Measurements from ENCODE around the gene TP53AIP1.

Gene TP53AIP1

GRCh38 chr11:128900468-128900867, 42.2 kb downstream of the TP53AIP1 start:
- Mint-ChIP-seq H3K4me3 (no peak overlapping the region), H3K9me3 (no peaks in the 10 kb centered on the region), H3K36me3 (ENCODE audit: low read depth) (no peaks in the 10 kb centered on the region), H3K27ac (no peak overlapping the region), H3K27me3 (peaks cover 19% of the 10 kb centered on the region), H3K4me1 (peaks cover 7% of the 10 kb centered on the region)
- DNase-seq (no peak), ATAC-seq (no peak)

GRCh38 chr11:128898580-128899344, 43.9 kb downstream of the TP53AIP1 start:
- no peak for ATAC-seq
- H3K9me3 Mint-ChIP-seq = no peaks in the 10 kb centered on the region
- peaks cover 13% of the 10 kb centered on the region for H3K27me3 Mint-ChIP-seq
- no peaks in the 10 kb centered on the region for H3K36me3 Mint-ChIP-seq (ENCODE audit: low read depth)
- no peak overlapping the region for H3K4me3 Mint-ChIP-seq
- H3K4me1 Mint-ChIP-seq = no peaks in the 10 kb centered on the region
- DNase-seq = no peak
- no peak overlapping the region for H3K27ac Mint-ChIP-seq

GRCh38 chr11:128897826-128898225, 44.8 kb downstream of the TP53AIP1 start:
- no peaks in the 10 kb centered on the region for H3K9me3 Mint-ChIP-seq

GRCh38 chr11:128896356-128896755, 46.3 kb downstream of the TP53AIP1 start:
- ATAC-seq (no peak), DNase-seq (no peak)
- peaks cover 2% of the 10 kb centered on the region for H3K4me1 Mint-ChIP-seq
- no peak overlapping the region for H3K4me3 Mint-ChIP-seq
- no peak overlapping the region for H3K27ac Mint-ChIP-seq
- no peaks in the 10 kb centered on the region for H3K9me3 Mint-ChIP-seq
- H3K36me3 Mint-ChIP-seq (ENCODE audit: low read depth) = no peaks in the 10 kb centered on the region
- H3K27me3 Mint-ChIP-seq = peaks cover 28% of the 10 kb centered on the region

More at GRCh38 chr11:128897826-128898225, 44.8 kb downstream of the TP53AIP1 start:
- DNase-seq = no peak
- ATAC-seq = no peak
- Mint-ChIP-seq H3K27ac (no peak overlapping the region), H3K36me3 (ENCODE audit: low read depth) (no peaks in the 10 kb centered on the region), H3K4me3 (no peak overlapping the region), H3K27me3 (peaks cover 18% of the 10 kb centered on the region), H3K4me1 (no peaks in the 10 kb centered on the region)

- Mint-ChIP-seq H3K4me1 (peaks cover 4% of the 10 kb centered on the region), H3K27ac (no peak overlapping the region), H3K4me3 (no peak overlapping the region), H3K9me3 (no peaks in the 10 kb centered on the region), H3K27me3 (peaks cover 31% of the 10 kb centered on the region), H3K36me3 (ENCODE audit: low read depth) (no peaks in the 10 kb centered on the region)
- DNase-seq (no peak), ATAC-seq (no peak)
These were observed 47.1 kb downstream of the TP53AIP1 start for GRCh38 chr11:128895526-128895925.

GRCh38 chr11:128894685-128895084, 48.0 kb downstream of the TP53AIP1 start:
- no peak overlapping the region for H3K4me3 Mint-ChIP-seq
- H3K27me3 Mint-ChIP-seq = peaks cover 38% of the 10 kb centered on the region
- H3K36me3 Mint-ChIP-seq (ENCODE audit: low read depth) = no peaks in the 10 kb centered on the region
- DNase-seq (no peak), ATAC-seq (no peak)
- H3K9me3 Mint-ChIP-seq = no peaks in the 10 kb centered on the region
- peaks cover 4% of the 10 kb centered on the region for H3K4me1 Mint-ChIP-seq
- H3K27ac Mint-ChIP-seq = no peak overlapping the region

GRCh38 chr11:128894286-128894681, 48.4 kb downstream of the TP53AIP1 start:
- Mint-ChIP-seq H3K36me3 (ENCODE audit: low read depth) (no peaks in the 10 kb centered on the region), H3K9me3 (no peaks in the 10 kb centered on the region)

GRCh38 chr11:128893578-128894285, 48.9 kb downstream of the TP53AIP1 start:
- Mint-ChIP-seq H3K27ac (no peak overlapping the region), H3K4me3 (no peak overlapping the region), H3K36me3 (ENCODE audit: low read depth) (no peaks in the 10 kb centered on the region), H3K27me3 (peaks cover 43% of the 10 kb centered on the region), H3K9me3 (no peaks in the 10 kb centered on the region), H3K4me1 (peaks cover 4% of the 10 kb centered on the region)
- no peak for DNase-seq
- ATAC-seq = no peak

More at GRCh38 chr11:128894286-128894681, 48.4 kb downstream of the TP53AIP1 start:
- Mint-ChIP-seq H3K27me3 (peaks cover 42% of the 10 kb centered on the region), H3K27ac (no peak overlapping the region), H3K4me1 (peaks cover 4% of the 10 kb centered on the region), H3K4me3 (no peak overlapping the region)
- ATAC-seq (no peak), DNase-seq (no peak)

- Mint-ChIP-seq H3K36me3 (ENCODE audit: low read depth) (no peaks in the 10 kb centered on the region), H3K27ac (no peak overlapping the region), H3K4me1 (peaks cover 4% of the 10 kb centered on the region), H3K9me3 (no peaks in the 10 kb centered on the region), H3K27me3 (peaks cover 49% of the 10 kb centered on the region), H3K4me3 (no peak overlapping the region)
- ATAC-seq (no peak), DNase-seq (no peak)
These were observed 49.7 kb downstream of the TP53AIP1 start for GRCh38 chr11:128892866-128893565.

- Mint-ChIP-seq H3K4me3 (no peak overlapping the region), H3K4me1 (peaks cover 6% of the 10 kb centered on the region), H3K36me3 (ENCODE audit: low read depth) (no peaks in the 10 kb centered on the region), H3K27me3 (peaks cover 58% of the 10 kb centered on the region), H3K27ac (no peak overlapping the region), H3K9me3 (no peaks in the 10 kb centered on the region)
- ATAC-seq (no peak), DNase-seq (no peak)
These were observed 50.7 kb downstream of the TP53AIP1 start for GRCh38 chr11:128891913-128892398.

- ATAC-seq = peak; percentile 31
- Mint-ChIP-seq H3K4me1 (peaks cover 8% of the 10 kb centered on the region), H3K9me3 (no peaks in the 10 kb centered on the region), H3K4me3 (peak within 1 kb of the TSS; percentile 59), H3K27me3 (peaks cover 62% of the 10 kb centered on the region), H3K36me3 (ENCODE audit: low read depth) (no peaks in the 10 kb centered on the region), H3K27ac (no peak within 1 kb of the TSS)
- no peak for DNase-seq
These were observed 51.9 kb downstream of the TP53AIP1 start, which contains the start of gene KCNJ5 for GRCh38 chr11:128890543-128891368. TSS of gene KCNJ5 (plus strand) at chr11:128891356. CDS start at chr11:128911274, 19,918 bp downstream.

- Mint-ChIP-seq H3K9me3 (no peaks in the 10 kb centered on the region), H3K27ac (no peak overlapping the region), H3K27me3 (peaks cover 65% of the 10 kb centered on the region), H3K4me1 (peaks cover 8% of the 10 kb centered on the region), H3K36me3 (ENCODE audit: low read depth) (no peaks in the 10 kb centered on the region), H3K4me3 (no peak overlapping the region)
- ATAC-seq = no peak
- DNase-seq = no peak
These were observed 52.5 kb downstream of the TP53AIP1 start for GRCh38 chr11:128890216-128890542.

- peaks cover 66% of the 10 kb centered on the region for H3K27me3 Mint-ChIP-seq
- ATAC-seq (no peak), DNase-seq (no peak)
- H3K36me3 Mint-ChIP-seq (ENCODE audit: low read depth) = no peaks in the 10 kb centered on the region
- H3K27ac Mint-ChIP-seq = no peak overlapping the region
- H3K4me3 Mint-ChIP-seq = no peak overlapping the region
- H3K4me1 Mint-ChIP-seq = peaks cover 8% of the 10 kb centered on the region
- no peaks in the 10 kb centered on the region for H3K9me3 Mint-ChIP-seq
These were observed 52.9 kb downstream of the TP53AIP1 start for GRCh38 chr11:128889657-128890213.

All from activated naive CD8-positive, alpha-beta T cell treated with anti-CD3 and anti-CD28 coated beads, Interleukin-2, amount 50 U/mL, for 24 hours (primary cell).